GM21515 (cell line): Measurements from ENCODE around the gene CX3CL1.
"Not testable (repeated sequence)": the region's sequence is repeated elsewhere in the genome, so short reads cannot be mapped to it uniquely, and the experiment has no call there.

Experiments
- ATAC-seq: cut with Tn5 transposase; IDR thresholded peaks from one replicate; pipeline ENCODE4 v1.9.1; 2021; ENCODE audit not compliant: unreplicated experiment

Gene CX3CL1

DNA sequence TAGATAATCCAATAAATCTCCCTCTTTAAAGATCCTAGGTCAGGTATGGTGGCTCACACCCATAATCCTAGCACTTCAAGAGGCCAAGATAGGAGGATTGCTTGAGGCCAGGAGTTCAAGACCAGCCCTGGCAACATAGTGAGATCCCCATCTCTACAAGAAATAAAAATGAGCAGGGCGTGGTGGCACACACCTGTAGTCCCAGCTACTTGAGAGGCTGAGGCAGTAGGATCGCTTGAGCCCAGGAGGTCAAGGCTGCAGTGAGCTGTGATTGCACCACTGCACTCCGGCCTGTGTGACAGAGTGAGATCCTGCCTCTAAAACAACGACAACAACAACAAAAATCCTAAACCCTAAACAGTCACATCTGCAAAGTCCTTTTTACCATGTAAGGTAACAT is 15.7 kb upstream of the CX3CL1 start:
- ATAC-seq, result no peak

DNA sequence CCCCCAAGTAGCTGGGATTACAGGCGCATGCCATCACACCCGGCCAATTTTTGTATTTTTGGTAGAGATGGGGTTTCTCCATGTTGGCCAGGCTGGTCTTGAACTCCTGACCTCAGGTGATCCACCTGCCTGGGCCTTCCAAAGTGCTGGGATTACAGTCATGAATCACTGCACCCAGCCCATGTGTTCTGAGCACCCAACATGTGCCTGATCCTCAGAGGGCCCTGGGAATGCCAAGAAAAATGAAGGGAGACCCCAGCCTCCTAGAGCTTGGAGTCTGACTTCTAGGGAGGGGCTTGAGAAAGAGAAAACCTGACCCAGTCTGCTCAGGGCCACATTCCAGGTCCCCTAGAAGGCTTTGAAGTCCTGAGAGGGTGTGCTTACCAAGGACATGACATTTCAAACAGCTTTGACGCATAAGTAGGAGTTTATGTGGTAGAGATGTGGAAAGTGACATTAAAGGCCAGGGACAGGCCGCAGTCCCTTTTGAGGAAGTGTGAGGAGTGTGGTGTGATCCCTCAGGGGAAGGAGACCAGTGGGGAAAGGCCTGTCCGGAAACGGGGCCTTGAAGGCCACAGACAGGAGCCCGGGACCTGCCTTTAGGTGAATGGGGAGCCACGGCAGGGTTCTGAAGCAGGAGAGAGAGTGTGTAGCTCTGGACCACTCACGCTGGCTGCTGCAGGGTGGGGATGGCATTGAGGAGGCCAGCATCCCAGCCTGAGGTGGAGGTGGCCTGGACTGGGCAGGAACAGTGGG is 14.8 kb upstream of the CX3CL1 start:
- ATAC-seq, result no peak

DNA sequence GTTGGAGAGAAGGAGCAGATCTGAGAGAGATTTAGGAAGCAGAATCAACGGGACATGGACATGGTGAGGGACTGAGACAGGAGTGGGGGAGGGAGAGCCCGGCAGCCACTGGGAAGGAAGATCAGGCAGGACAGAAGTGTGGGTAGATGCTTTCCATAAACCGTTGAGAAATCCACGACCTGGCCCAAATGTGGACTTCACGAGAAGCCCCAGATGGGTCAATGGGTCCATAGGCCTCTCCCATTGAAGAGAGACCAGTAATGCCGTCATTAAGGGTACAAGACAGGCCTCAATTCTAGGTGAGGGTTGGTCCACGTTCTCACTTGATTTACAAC is 14.2 kb upstream of the CX3CL1 start:
- no peak for ATAC-seq

DNA sequence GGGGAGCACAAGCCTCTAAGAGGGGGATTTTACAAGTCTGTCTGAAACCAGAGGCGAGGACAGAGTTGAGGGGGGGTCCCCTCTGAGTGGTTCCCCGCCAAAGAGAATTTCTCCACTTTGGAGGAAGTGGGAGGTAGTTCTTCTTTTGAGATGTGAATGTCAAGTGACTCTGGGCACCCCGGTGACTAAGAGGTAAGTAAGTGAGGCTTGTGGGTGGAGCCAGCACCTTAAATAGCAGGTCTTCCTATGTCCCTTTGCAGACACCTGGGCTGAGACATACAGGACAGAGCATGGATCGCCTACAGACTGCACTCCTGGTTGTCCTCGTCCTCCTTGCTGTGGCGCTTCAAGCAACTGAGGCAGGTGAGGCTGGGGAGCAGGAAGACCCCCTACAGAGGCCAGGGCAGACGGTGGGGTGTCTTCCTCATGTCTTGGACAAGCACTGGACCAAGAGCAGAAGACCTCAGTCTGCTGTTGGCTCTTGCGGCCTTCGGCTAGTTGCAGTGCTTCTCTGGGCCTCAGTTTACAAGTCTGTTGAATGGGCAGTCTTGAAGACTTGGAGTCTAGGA is 13.7 kb upstream of the CX3CL1 start, which contains the start of gene CCL22:
TSS of gene CCL22 (plus strand) at position 257 of the 569 bp plus-strand sequence. CDS start at position 291, 34 bp downstream.
- peak; percentile 51 for ATAC-seq

DNA sequence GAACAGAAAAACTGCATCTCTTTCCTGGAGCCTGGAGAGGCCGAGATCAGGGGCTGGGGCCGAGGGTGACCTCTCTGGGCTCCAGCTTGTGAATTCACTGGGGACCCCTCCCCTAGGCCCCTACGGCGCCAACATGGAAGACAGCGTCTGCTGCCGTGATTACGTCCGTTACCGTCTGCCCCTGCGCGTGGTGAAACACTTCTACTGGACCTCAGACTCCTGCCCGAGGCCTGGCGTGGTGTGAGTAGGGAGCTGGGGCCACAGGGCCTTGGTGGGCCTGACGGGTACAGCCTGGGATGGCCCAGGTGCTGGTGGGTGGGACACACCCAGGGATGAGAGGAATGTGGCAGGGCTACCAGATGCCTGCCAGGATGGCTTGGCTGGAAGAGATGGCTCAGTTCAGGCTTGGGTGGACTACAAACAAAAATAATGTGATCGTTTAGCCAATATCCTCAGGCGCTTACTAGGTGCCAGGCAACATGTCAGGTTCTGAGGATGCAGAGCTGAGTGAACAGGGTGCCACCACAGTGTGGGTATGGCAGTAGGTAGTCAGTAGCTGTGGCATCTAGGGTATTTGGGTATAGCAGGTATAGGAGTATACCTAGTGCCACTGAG is 11.9 kb upstream of the CX3CL1 start:
- no peak for ATAC-seq

DNA sequence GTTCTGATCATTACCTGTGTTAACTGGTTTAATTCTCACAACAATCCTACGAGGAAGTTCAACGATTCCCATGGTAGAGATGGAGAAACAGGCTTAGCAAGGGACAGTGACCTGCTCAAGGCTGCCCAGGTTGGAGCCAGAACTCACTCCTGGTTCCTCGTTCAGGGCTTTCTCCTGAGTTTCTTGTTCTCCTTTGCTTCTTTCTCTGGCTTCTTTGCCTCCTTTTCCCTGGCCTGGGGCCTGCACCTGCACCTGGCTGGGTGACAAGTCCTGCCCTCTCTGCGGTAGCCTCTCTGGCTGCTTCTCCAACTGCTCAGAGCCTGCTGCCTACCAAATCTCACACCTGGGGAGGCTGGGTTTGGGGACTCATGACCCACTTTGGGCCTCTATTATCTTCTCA is 10.9 kb upstream of the CX3CL1 start:
- ATAC-seq, result no peak

DNA sequence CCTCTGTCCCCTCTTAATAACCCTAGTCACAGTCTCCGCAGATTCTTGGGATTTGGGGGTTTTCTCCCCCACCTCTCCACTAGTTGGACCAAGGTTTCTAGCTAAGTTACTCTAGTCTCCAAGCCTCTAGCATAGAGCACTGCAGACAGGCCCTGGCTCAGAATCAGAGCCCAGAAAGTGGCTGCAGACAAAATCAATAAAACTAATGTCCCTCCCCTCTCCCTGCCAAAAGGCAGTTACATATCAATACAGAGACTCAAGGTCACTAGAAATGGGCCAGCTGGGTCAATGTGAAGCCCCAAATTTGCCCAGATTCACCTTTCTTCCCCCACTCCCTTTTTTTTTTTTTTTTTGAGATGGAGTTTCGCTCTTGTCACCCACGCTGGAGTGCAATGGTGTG is 8.1 kb upstream of the CX3CL1 start:
- ATAC-seq, result no peak

DNA sequence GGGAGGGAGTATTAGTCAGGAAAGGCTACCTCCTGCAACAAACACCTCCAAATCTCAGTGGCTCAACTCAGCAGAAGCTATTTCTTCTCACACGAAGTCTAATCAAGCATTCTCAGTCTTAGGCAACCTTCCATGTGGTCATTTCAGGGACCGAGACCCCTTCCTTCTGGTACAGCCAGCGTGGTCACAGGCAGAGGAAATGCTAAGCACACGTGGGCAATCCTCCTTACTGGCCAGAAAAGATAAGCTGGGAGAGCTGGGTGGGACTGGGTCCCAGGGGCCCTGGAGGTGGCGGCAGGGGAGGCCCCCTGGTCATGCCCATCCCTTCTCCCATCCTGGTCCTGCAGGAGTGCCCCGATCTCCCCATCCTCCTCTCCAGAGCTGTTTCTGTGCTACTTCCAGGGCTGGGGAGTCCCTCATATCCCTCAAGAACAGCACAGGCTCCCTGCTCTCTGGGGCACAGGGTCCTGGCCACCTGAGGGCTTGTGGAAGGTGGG is 5.7 kb upstream of the CX3CL1 start:
- ATAC-seq, result no peak

DNA sequence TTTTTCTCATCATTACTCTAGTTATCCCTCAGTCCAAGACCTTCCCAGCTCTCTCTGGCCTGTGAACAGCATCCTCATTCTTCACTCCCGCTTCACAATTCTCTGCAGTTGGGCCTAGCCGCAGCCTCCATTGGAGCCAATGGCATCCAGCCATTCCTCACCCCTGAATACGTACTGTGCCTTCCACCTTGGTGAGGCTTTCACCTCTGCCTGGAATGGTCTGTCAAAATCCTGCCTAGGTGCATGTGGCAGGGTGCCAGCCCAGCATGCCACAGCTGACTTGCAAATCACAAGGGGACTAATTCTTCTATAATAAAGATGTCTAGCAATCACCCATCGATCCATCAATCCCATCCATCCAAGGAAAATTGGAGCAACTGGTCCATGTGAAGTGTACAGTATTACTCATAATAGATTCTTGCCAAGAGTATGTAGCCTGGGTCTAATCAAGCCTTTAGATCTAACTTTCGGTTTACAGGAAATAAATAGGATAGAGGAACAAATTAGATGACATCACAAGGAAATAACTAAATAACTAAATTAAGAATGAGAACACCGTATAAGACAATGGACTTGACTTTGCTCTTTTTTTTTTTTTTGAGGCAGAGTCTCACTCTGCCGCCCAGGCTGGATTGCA is 5.1 kb upstream of the CX3CL1 start:
- ATAC-seq, result no peak

DNA sequence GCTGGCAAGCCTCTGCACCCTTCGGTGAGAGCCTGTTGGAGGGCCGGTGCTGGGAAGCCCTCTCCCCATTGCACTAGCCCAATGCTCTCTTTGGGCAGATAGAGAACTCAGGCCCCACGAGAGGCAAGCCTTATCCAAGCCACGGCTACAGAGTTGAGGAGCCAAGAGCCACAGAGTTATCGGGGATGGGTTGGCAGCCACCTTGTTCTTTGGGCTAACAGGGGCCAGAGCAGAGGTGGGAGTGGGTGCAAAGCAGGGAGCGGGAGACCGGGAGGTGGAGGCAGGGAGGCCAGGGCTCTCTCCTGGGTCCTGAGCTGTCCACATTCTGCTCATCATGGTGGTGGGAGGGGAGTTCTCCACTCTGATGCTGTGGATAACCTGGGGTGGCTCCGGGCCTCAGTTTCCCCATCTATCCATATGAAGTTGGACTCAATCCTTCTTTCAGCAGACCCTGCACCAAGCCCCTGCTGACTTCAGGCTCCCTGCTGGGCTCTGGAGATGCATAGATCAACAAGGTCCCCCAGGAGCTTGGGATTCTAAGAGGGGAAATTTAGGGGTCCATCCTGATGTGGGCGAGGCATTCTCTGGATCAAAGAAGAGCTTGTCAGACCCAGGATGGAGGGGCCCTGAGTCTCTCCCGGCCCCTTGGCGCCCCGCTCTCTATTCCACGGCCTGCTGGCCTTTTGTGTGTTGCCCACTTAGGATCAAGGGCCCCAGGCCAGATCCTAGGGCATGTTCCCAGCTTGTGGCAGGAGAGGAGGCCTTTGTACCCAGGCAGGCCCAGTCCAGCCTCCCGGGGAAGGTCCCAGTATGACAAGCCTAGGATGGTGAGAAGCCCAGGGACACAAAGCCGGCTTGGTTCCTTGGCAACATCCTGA is 557 bp upstream of the CX3CL1 start:
- no peak for ATAC-seq

DNA sequence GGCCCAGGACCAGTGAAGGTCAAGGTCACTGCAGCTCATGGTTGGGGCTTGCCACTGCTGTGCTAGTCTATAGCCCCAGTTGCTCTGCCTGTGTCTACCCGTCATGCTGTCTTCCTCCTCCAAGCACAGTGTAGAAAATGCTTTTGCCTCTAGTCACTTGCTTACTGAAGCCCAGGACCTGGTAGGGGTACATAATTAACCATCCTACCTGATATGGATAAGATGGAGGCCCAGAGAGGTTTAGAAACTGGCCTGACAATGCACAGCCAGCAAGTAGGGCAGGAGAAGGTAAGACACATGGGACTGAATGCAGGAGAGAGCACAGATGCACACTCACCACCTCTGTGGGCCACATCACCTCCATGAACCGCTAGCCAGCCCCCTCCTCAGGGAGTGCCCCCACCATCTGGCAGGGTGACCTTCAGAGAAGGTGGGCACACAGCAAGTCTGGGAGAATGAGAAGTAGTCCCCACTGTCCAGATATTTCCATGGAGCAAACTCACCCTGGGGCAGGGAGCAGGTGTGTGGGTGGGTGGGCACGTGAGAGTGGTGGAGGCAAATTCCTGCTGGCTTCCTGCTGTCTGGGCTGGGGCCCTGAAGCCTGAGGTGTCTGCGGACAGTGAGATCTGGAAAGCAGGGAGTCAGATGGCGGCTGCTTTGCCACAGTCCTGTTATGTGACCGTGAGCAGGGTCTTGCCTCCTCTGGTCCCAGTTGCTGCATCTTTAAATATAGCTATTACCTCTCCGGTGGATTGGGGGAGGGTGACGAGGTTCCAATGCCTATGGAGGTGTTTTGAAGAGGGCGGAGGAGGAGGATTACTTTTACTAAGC is 1.0 kb downstream of the CX3CL1 start:
- no peak for ATAC-seq

DNA sequence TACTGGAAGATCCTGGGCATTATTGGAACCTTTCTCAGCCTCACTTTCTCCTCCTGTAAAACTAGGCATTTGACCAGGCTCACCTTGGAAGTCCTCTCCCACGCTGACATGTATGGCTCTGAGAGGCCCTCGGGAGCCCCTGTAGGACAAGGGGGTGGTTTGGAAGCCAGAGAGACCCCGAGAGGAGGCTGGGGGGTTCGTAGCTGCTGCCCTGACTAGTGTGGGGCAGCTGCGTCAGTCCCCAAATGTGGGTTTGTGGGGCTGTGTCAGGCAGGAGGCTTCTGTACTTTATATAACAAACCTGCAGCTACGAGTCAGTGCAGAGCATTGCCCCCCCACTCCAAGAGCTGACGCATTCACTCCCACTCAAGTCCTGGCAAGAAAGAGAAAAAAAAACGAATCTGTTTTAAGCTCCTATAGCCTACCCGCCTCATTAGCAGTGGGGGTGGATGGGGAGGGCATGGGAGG is 1.8 kb downstream of the CX3CL1 start:
- no peak for ATAC-seq

DNA sequence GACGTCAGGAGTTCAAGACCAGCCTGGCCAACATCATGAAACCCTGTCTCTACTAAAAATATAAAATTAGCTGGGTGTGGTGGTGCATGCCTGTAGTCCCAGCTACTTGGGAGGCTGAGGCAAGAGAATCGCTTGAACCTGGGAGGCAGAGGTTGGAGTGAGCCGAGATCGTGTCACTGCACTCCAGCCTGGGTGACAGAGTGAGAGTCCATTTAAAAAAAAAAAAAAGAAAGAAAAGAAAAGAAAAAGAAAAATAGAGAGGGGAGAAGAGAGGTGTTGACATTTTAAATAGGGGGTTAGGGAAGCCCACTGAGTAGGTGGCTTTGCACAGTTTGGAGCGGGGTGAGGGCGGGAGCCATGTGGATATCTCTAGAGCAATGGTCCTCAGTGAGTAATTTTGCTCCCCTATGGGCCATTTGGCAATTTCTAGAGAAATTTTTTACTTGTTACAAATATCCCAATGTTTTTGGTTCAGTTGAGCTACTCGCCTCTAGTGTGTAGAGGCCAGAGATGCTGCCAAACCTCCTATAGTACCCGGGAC is 2.7 kb downstream of the CX3CL1 start:
- ATAC-seq, result not testable (repeated sequence)

DNA sequence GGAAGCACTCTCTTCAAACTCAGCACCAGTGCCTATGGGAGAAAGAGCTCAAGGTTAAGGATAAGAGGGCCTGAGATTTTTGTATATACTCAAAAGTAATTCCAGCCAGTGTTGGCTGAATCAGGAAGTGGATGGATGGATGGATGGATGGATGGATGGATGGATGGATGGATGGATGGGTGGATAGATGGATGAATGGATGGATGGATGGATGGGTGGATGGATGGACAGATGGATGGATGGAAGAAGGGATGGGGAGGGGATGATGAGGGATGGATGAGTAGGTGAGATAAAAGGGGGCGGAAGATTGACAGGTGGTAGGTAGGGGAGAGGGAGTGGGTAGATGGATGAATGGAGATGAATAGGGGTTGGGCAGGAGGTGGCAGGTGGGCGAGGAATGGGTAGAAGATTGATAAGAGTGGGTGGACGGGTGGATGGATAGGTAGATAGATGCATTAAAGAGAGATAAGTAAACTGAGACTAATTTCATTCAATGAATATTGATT is 4.1 kb downstream of the CX3CL1 start:
- ATAC-seq, result no peak

DNA sequence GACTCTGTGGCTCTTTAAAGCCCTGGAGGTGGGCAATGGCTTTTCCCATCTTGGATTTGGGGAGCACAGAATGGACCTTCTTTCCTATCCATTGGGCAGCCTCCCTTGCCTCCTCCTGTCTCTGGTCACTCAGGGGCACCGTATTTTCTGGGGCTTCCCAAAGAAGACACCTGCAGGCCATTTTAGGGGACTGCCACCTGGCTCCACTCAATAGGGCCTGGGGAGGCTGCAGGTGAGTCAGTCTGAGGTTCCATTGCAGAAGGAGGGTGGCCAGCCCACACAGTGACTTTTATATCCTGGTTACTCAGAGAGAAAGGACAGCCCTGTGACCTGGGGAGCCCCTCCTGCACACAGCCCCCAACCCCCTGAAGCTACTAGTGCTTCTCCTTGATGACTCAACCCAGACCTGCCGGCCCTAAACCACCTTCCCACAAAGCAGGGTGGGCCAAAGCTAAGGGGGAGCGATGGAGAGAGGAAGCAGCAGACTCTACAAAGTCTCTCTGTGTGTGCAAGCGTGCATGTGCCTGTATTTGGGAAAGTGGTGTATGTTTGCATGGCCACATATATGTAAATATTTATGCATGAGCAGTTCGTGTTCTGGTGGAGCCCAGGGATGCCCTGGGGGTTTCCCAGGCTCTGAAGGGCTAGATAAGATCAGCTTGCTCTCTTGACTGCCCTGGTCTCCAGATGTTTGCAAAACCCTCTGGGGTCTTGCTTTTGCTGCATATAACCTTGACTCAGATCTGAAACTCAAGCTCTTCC is 5.0 kb downstream of the CX3CL1 start:
- ATAC-seq, result peak; percentile 60

DNA sequence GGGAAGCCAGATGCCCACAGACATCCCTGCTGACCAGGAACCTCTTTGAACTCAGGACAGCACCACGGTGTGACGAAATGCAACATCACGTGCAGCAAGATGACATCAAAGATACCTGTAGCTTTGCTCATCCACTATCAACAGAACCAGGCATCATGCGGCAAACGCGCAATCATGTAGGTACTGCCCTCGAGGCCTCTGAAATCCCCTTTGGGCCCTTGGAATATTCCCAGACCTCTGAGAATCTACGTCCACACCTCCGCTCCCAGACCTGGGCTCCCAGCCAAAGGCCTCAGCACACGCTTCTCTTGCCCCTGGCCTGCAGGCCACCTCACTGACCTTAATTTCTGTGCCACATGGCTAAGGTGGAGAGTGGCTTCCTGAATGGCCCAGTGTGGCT is 7.3 kb downstream of the CX3CL1 start:
- ATAC-seq, result no peak

DNA sequence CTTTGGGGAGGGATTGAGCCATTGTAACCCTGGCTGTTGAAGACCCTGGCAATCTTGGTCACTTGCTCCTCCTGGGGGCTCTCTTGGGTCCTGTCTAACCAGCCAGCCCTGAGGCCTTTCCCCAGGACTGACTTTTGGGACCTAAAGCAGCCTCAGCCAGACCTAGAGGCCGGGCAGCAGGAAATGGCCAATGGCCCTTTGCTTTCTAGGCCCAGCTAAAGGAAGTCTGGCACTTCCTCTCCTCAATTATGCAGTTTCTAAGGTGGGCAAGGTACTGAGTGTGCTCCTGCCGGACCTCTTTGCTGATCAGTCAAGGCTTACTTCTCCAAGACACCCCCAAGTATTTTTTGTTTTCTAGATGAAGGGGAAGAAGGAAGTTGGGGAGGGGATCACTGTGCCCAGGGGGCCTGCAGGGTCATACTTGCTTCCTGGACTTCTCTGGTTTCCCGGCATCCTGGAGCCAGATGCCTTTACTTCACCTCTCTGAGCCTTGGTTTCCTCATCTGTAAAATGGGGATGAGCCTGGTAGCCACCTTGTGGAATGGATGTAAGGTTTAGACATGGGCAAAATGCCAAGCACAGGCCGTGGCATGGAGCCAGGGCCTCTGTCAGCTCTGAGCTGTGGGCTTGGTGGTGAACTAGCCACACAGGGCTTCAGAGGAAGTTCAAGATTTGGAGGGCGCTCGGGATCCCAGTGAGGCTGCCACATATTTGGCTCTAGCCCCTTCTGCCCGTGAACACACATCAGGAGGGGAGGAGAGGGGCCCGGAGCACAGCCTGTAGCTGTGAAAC is 8.6 kb downstream of the CX3CL1 start:
- no peak for ATAC-seq
